ENCODE measurements around the gene TFCP2L1. TPM values are rescaled to one million over a fixed set of nuclear protein-coding genes. Genes with fewer than 3 reads are reported as not detected.

The TFCP2L1 gene
- total and polyA plus RNA-seq, 2 donors (not counting 3 experiments of a cell fraction or from before 2014, with no cell fraction given) = not detected

DNA sequence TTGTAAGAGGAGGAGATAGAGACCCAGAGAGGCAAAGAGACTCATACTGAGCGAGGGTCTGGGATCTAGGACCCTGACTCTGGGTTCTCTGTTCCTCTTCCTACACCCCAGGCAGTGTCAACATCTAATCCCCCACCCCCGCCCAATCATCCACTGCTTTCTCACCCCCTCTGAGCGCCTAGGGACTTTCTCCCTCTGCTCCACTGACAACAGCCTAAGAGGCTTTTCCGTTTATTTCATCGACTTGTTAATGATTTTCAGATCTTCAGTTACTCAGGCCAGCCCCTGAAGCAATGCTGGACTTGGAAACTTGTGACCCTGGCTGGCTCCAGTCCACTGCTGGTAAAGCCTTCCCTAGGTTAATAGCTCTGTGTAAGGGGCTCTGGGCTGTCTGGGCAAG is 65.1 kb downstream of the TFCP2L1 start:
- ChIA-PET POLR2A (no interaction called here), CTCF (no interaction called here)
- Histone ChIP-seq H3K4me3 (replicated peaks in 1 of 3; ENCODE audit: insufficient read depth in 1 of 3, low read depth in 1 of 3, low read length in 3 of 3) (no peak overlapping the region), H3K36me3 (ENCODE audit: control insufficient read depth in 2 of 2, extremely low read depth in 1 of 2, insufficient read depth in 2 of 2, low read length in 2 of 2) (no peaks in the 10 kb centered on the region), H4K20me1 (replicated peaks; ENCODE audit: control insufficient read depth, extremely low read depth, insufficient read depth, low read length) (no peaks in the 10 kb centered on the region), H3K27me3 (ENCODE audit: control insufficient read depth in 2 of 2, insufficient read depth in 2 of 2, low read length in 2 of 2) (no peaks in the 10 kb centered on the region), H3K9ac (replicated peaks; ENCODE audit: extremely low read depth, insufficient read depth, low read length) (no peak overlapping the region), H3K9me3 (replicated peaks; ENCODE audit: control insufficient read depth, insufficient read depth, low read length) (no peaks in the 10 kb centered on the region), H3K4me2 (ENCODE audit: insufficient read depth, low read length) (no peak overlapping the region), H3K27ac (ENCODE audit: insufficient read depth, low read depth, low read length) (no peak overlapping the region), H2AFZ (ENCODE audit: low read depth, low read length) (no peak overlapping the region), H3K9me1 (replicated peaks; ENCODE audit: control insufficient read depth, extremely low read depth, insufficient read depth, low read length) (no peaks in the 10 kb centered on the region), H3K79me2 (ENCODE audit: control insufficient read depth, insufficient read depth, low read length) (no peaks in the 10 kb centered on the region), H3K4me1 (ENCODE audit: control insufficient read depth, extremely low read depth, insufficient read depth, low read length) (no peaks in the 10 kb centered on the region)
- TF ChIP-seq GATA2 (IDR thresholded peaks at IDR 0.05; ENCODE audit: insufficient read depth, insufficient read length, low read depth, low read length) = no peak
- TF ChIP-seq MYC (IDR thresholded peaks at IDR 0.05; ENCODE audit: low read depth, low read length) = no peak
- TF ChIP-seq FOS (IDR thresholded peaks at IDR 0.05; ENCODE audit: borderline replicate concordance, insufficient read depth, low read length) = no peak
- no peak for TF ChIP-seq POLR2AphosphoS5 (IDR thresholded peaks at IDR 0.05; ENCODE audit: insufficient read depth, low read depth, low read length)
- DNase-seq (ENCODE audit: low read depth, low spot score) (no peak), FAIRE-seq (no peak)
- dilution Hi-C loops (cut with MboI; ENCODE audit: extremely low pct_ligation_motif_present, low sequenced_read_pairs) = no loop called here
- intact Hi-C loops (cut with micrococcal nuclease) = no loop called here
- BruUV-seq (replicated peaks) = no TSS peak

DNA sequence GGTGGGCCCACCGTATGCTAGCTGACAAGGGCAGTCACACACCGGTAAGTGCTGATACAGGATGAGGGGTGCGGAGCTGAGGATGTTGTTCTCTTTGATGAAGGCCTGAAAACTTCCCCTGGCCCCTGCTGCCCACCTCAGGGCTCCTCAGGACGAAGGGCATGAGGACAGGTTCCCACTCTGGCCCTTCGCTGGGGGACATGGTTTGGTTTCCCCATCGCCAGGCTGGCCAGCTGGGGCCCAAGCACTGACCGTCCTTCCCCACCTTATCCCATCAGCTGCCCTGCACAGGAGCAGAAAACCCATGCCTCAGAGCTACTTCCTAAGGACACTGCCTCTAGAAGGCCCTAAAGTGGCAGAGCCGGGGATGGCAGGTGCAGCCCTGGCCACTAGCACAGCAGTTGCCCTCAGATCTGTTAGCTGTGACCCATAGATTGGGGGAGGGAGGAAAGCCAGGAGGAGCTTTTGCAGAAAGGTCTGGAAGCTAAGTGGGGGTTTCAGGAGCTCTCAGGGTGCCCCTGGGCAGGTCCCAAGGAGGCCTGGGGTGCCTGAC is 66.5 kb downstream of the TFCP2L1 start:
- H3K9me1 ChIP-seq (replicated peaks; ENCODE audit: control insufficient read depth, extremely low read depth, insufficient read depth, low read length) = no peaks in the 10 kb centered on the region

More for the DNA sequence above, 66.5 kb downstream of the TFCP2L1 start:
- intact Hi-C loops (cut with micrococcal nuclease) (no loop called here), dilution Hi-C loops (cut with MboI; ENCODE audit: extremely low pct_ligation_motif_present, low sequenced_read_pairs) (no loop called here)
- ChIA-PET POLR2A (no interaction called here), CTCF (interaction anchor here (1.5 kb wide), 1 partner anchor 33 kb away, joined by 3 read pairs; no protein-coding TSS in a partner anchor)
- Histone ChIP-seq H2AFZ (ENCODE audit: low read depth, low read length) (no peak overlapping the region), H3K4me2 (ENCODE audit: insufficient read depth, low read length) (no peak overlapping the region), H3K9ac (replicated peaks; ENCODE audit: extremely low read depth, insufficient read depth, low read length) (no peak overlapping the region), H3K4me1 (ENCODE audit: control insufficient read depth, extremely low read depth, insufficient read depth, low read length) (no peaks in the 10 kb centered on the region), H3K9me3 (replicated peaks; ENCODE audit: control insufficient read depth, insufficient read depth, low read length) (no peaks in the 10 kb centered on the region), H3K27ac (ENCODE audit: insufficient read depth, low read depth, low read length) (no peak overlapping the region), H3K79me2 (ENCODE audit: control insufficient read depth, insufficient read depth, low read length) (no peaks in the 10 kb centered on the region), H3K27me3 (ENCODE audit: control insufficient read depth in 2 of 2, insufficient read depth in 2 of 2, low read length in 2 of 2) (no peaks in the 10 kb centered on the region), H3K36me3 (ENCODE audit: control insufficient read depth in 2 of 2, extremely low read depth in 1 of 2, insufficient read depth in 2 of 2, low read length in 2 of 2) (no peaks in the 10 kb centered on the region), H4K20me1 (replicated peaks; ENCODE audit: control insufficient read depth, extremely low read depth, insufficient read depth, low read length) (no peaks in the 10 kb centered on the region), H3K4me3 (replicated peaks in 1 of 3; ENCODE audit: insufficient read depth in 1 of 3, low read depth in 1 of 3, low read length in 3 of 3) (no peak overlapping the region)
- TF ChIP-seq FOS (IDR thresholded peaks at IDR 0.05; ENCODE audit: borderline replicate concordance, insufficient read depth, low read length) = no peak
- TF ChIP-seq MYC (IDR thresholded peaks at IDR 0.05; ENCODE audit: low read depth, low read length) = no peak
- no peak for TF ChIP-seq POLR2AphosphoS5 (IDR thresholded peaks at IDR 0.05; ENCODE audit: insufficient read depth, low read depth, low read length)
- TF ChIP-seq, protein P1, sequence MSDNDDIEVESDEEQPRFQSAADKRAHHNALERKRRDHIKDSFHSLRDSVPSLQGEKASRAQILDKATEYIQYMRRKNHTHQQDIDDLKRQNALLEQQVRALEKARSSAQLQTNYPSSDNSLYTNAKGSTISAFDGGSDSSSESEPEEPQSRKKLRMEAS (IDR thresholded peaks at IDR 0.05; ENCODE audit: insufficient read depth, insufficient read length) = no peak
- no peak for TF ChIP-seq EZH2 (IDR thresholded peaks at IDR 0.05; ENCODE audit: borderline replicate concordance, low read depth, low read length, severe bottlenecking)
- TF ChIP-seq, protein P2, sequence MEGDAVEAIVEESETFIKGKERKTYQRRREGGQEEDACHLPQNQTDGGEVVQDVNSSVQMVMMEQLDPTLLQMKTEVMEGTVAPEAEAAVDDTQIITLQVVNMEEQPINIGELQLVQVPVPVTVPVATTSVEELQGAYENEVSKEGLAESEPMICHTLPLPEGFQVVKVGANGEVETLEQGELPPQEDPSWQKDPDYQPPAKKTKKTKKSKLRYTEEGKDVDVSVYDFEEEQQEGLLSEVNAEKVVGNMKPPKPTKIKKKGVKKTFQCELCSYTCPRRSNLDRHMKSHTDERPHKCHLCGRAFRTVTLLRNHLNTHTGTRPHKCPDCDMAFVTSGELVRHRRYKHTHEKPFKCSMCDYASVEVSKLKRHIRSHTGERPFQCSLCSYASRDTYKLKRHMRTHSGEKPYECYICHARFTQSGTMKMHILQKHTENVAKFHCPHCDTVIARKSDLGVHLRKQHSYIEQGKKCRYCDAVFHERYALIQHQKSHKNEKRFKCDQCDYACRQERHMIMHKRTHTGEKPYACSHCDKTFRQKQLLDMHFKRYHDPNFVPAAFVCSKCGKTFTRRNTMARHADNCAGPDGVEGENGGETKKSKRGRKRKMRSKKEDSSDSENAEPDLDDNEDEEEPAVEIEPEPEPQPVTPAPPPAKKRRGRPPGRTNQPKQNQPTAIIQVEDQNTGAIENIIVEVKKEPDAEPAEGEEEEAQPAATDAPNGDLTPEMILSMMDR (IDR thresholded peaks at IDR 0.05; ENCODE audit: extremely low read depth in 1 of 2, insufficient read depth in 1 of 2, low read depth in 1 of 2, low read length in 2 of 2) = no peak
- TF ChIP-seq POLR2A (IDR thresholded peaks at IDR 0.05; ENCODE audit: low read depth, low read length) = no peak
- TF ChIP-seq GATA2 (IDR thresholded peaks at IDR 0.05; ENCODE audit: insufficient read depth, insufficient read length, low read depth, low read length) = no peak
- TF ChIP-seq JUN (IDR thresholded peaks at IDR 0.05; ENCODE audit: borderline replicate concordance, insufficient read depth, insufficient read length, low read depth) = no peak
- no peak for FAIRE-seq
- no peak for DNase-seq (ENCODE audit: low read depth, low spot score)
- BruUV-seq (replicated peaks) = no TSS peak

All from endothelial cell of umbilical vein (primary cell).